Right atrium auricular region (tissue), 2 donors: ENCODE results near the gene ZFAND3. TPM values are rescaled to one million over a fixed set of nuclear protein-coding genes. Genes with fewer than 3 reads are reported as not detected.

Source experiments
- DNase-seq: peaks from one replicate; pipeline ENCODE4 v3.0.0-alpha.2; 2019; ENCODE audit warnings: low spot score
- H3K27ac ChIP-seq, 2 donors: fragments of 200-600 bp; sonication (generic); 1 replicate in 1 of 2; 2 replicates in 1 of 2; pipeline ENCODE4 v1.5.1; 2016 to 2019
- H3K27me3 ChIP-seq, 2 donors: fragments of 200-600 bp; sonication (generic); one replicate each; pipeline versions ENCODE4 v1.5.1 to v1.6.0; 2017 to 2019
- H3K36me3 ChIP-seq: fragments of 200-600 bp; sonication (generic); one replicate; pipeline ENCODE4 v1.5.1; 2016
- H3K4me1 ChIP-seq, 2 donors: fragments of 200-600 bp; sonication (generic); one replicate each; pipeline versions ENCODE4 v1.5.1 to v1.6.0; 2017 to 2019
- H3K4me3 ChIP-seq, 2 donors: fragments of 200-600 bp; sonication (generic); 1 replicate in 1 of 2; 2 replicates in 1 of 2; pipeline ENCODE4 v1.5.1; 2017 to 2019; ENCODE audit warnings: mild to moderate bottlenecking in 1 of 2, moderate library complexity in 1 of 2
- H3K9me3 ChIP-seq, 2 donors: fragments of 200-600 bp; sonication (generic); one replicate each; pipeline ENCODE4 v1.5.1; 2019
- total RNA-seq, 2 donors: library from RNA; depleted of rRNA; stranded (reverse); fragments of >200 nt; gene quantifications; one replicate each; pipeline ENCODE4 v1.1.0, GENCODE V29; 2016
- TF ChIP-seq, protein P1 (sequence below), 2 donors: fragments of 200-600 bp; sonication (generic); IDR thresholded peaks; one replicate each; pipeline ENCODE4 v1.5.1; 2019; ENCODE audit warnings: antibody characterized with exemption in 2 of 2

The ZFAND3 gene
- total RNA-seq, 2 donors from 2014 or later = 36.7 to 40.0 TPM

- Histone ChIP-seq H3K4me1 (peaks cover 0 to 85% of the 10 kb centered on the region in 2 donors), H3K27me3 (no peaks in the 10 kb centered on the region)
- TF ChIP-seq, protein P1, sequence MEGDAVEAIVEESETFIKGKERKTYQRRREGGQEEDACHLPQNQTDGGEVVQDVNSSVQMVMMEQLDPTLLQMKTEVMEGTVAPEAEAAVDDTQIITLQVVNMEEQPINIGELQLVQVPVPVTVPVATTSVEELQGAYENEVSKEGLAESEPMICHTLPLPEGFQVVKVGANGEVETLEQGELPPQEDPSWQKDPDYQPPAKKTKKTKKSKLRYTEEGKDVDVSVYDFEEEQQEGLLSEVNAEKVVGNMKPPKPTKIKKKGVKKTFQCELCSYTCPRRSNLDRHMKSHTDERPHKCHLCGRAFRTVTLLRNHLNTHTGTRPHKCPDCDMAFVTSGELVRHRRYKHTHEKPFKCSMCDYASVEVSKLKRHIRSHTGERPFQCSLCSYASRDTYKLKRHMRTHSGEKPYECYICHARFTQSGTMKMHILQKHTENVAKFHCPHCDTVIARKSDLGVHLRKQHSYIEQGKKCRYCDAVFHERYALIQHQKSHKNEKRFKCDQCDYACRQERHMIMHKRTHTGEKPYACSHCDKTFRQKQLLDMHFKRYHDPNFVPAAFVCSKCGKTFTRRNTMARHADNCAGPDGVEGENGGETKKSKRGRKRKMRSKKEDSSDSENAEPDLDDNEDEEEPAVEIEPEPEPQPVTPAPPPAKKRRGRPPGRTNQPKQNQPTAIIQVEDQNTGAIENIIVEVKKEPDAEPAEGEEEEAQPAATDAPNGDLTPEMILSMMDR (IDR thresholded peaks at IDR 0.05) = no peak
Observed at GRCh38 chr6:37824170-37824569, 4.6 kb downstream of the ZFAND3 start.

DNA sequence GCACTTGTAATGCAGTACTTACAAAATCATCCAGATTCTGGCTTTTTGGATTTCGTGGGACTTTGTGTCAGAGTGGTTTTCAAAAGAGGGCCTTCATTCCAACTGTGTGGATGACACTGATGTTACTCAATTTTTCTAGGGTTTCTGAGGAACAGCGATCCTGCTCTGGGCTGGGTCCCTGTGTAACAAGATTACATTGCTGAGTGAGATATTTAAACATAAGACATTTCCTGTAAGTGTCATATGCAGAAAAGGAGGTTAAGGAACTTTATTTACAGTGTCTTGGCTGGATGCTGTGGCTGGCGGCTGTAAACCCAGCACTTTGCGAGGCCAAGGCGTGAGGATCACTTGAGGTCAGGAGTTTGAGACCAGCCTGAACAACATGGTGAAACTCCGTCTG, 6.7 kb downstream of the ZFAND3 start:
- Histone ChIP-seq H3K27ac (peak overlapping the region in 1 of 2 donors; percentile 2), H3K4me3 (no peak overlapping the region), H3K4me1 (peaks cover 0 to 97% of the 10 kb centered on the region in 2 donors), H3K27me3 (no peaks in the 10 kb centered on the region), H3K9me3 (no peaks in the 10 kb centered on the region), H3K36me3 (no peaks in the 10 kb centered on the region)
- TF ChIP-seq, protein P1 (IDR thresholded peaks at IDR 0.05) = no peak
- DNase-seq = no peak

More at GRCh38 chr6:37824170-37824569, 4.6 kb downstream of the ZFAND3 start:
- Histone ChIP-seq H3K27ac (no peak overlapping the region), H3K9me3 (no peaks in the 10 kb centered on the region), H3K4me3 (no peak overlapping the region), H3K36me3 (no peaks in the 10 kb centered on the region)
- DNase-seq = no peak

DNA sequence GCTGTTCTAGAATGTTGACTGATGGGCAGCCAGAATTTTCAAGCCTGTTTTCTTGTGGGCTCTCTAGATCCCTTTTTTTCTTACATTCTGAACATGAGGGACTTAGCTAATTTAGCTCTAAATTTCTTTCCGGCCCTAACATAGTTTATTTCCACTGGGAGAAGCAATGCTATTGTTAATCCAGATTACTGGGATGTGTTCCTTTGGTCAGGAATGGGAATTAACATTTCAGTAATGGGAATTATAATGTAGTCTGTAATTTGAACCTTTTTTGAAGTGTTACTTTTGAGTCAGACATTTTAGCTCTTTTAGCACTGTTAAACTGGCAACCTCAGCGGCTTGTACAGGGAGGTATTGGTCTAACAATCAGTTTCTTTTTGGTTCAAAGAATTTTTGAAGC, 7.5 kb downstream of the ZFAND3 start:
- DNase-seq = no peak
- H3K4me1 ChIP-seq = peaks cover 0 to 98% of the 10 kb centered on the region in 2 donors
- H3K9me3 ChIP-seq = no peaks in the 10 kb centered on the region
- TF ChIP-seq, protein P1 (IDR thresholded peaks at IDR 0.05) = no peak
- H3K27me3 ChIP-seq = no peaks in the 10 kb centered on the region
- H3K36me3 ChIP-seq = no peaks in the 10 kb centered on the region
- no peak overlapping the region for H3K4me3 ChIP-seq
- H3K27ac ChIP-seq = peak overlapping the region in 1 of 2 donors; percentile 2

DNA sequence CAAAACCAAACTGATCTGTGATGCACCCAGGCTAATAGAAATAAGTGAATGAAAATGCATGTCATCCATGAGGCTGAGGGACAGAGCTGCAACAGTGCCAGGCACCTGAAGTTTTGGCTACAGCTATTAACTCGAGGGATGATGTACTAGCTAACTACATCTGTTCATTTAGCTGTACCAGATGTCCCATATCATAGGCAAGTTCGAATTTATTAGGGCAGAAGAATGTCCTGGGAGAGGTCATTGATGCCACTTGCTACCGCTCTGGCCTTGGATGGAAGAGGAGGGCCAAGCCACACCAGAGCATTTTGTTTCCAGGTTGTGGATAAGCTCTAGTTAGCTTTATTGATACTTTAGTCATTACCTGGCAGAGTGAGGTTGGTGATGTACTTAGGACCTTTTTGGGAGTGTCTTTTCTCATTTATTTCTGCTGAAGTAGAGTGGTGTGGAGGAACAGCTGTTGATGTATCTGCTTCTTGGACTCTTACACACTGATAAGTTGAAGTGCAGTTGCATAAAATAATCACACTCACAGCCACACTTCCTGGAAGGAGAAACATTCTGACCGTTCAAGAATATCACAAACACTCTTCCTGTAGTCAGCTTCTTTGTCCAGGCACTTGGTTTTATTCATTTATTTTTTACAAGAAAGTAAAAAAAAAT, 8.2 kb downstream of the ZFAND3 start:
- Histone ChIP-seq H3K4me3 (no peak overlapping the region), H3K4me1 (peaks cover 0 to 93% of the 10 kb centered on the region in 2 donors), H3K27ac (no peak overlapping the region), H3K27me3 (no peaks in the 10 kb centered on the region), H3K36me3 (no peaks in the 10 kb centered on the region), H3K9me3 (no peaks in the 10 kb centered on the region)
- DNase-seq = no peak
- TF ChIP-seq, protein P1 (IDR thresholded peaks at IDR 0.05) = no peak

- Histone ChIP-seq H3K36me3 (no peaks in the 10 kb centered on the region), H3K4me1 (peaks cover 0 to 69% of the 10 kb centered on the region in 2 donors), H3K4me3 (no peak overlapping the region), H3K27ac (no peak overlapping the region), H3K9me3 (no peaks in the 10 kb centered on the region), H3K27me3 (no peaks in the 10 kb centered on the region)
- TF ChIP-seq, protein P1 (IDR thresholded peaks at IDR 0.05) = no peak
- no peak for DNase-seq
Observed at GRCh38 chr6:37830225-37830624, 10.7 kb downstream of the ZFAND3 start.

DNA sequence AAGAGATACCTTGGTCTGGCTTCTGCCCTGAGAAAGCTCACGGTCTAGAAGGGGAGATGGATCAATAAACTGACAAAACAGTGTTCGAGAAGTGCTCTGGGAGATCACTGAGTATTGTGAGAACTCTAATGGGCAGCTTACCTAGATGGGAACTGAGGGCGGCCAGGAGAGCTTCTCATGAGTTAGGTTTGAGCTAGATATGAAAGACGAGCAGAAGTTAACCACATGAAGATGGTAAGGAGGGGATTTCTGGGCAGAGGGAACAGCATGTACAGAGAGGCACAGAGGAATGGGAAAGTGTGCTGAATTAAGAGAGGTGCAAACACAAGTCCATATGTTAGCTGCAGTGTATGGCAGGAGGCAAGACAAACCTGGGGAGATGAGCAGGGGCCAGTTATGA, 11.9 kb downstream of the ZFAND3 start:
- no peaks in the 10 kb centered on the region for H3K27me3 ChIP-seq
- no peak for DNase-seq
- no peak overlapping the region for H3K27ac ChIP-seq
- TF ChIP-seq, protein P1 (IDR thresholded peaks at IDR 0.05) = no peak
- H3K4me1 ChIP-seq = peaks cover 0 to 57% of the 10 kb centered on the region in 2 donors
- H3K4me3 ChIP-seq = no peak overlapping the region
- H3K36me3 ChIP-seq = no peaks in the 10 kb centered on the region
- H3K9me3 ChIP-seq = no peaks in the 10 kb centered on the region
